ENCODE data around the gene NUTM2G.
"Not testable (repeated sequence)": the region's sequence is repeated elsewhere in the genome, so short reads cannot be mapped to it uniquely, and the experiment has no call there.

Gene NUTM2G

DNA sequence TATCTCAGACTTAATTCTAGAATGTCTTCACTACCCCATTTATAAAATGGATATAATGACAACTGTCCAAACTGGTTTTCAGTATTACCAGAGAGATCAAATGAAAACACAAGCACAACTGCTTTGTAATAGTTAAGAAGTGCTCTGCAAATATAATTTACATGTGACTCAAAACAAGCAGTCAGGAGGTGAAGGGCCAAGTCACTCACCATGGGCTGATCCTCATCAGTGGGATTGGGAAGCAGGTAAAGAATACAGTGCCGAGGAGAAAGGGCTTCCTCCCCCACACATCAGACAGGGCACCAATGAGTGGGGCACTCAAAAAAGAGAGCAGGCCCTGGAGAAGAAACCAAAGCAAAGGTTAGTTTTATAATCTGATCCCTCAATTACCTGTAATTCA is 20.7 kb downstream of the NUTM2G start:
- DNase-seq (ENCODE audit: low read depth, low spot score), result not testable (repeated sequence)

DNA sequence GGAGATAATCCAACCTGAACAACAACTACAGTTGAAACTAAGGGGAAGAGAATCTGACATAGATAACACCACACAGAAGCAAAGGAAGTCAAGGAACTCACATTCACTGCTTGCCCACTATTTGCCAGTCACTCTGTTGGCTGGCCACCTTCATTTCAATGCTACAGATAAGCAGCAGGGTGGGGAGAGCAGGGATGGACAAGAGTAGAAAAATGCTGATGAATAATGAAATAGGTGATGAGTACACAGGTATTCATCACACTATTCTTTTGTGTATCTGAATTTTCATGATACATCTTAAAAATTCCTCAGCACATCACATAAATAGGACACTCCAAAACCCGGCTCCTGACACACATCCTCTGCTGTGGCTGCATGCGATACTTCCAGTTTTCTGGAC is 21.9 kb downstream of the NUTM2G start:
- not testable (repeated sequence) for DNase-seq (ENCODE audit: low read depth, low spot score)

DNA sequence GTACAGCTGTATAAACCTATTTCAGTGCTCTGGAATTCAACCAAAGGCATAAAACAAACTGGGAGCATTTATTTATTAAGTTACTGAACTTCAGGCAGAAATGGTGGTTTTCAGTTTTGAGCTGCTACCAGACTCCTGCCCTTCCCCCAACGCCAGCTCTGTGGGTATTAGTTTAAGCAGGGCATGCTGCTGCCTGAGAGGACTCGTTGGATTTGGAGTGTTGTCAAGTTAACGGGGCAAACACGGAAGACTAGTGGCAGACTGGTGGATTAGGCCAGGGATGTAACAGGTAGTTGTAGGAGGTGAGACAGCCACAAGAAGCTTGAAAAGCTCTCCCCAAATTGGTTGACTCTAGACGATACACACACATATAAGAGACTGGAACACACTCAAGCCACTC is 38.9 kb downstream of the NUTM2G start:
- not testable (repeated sequence) for DNase-seq (ENCODE audit: low read depth, low spot score)

DNA sequence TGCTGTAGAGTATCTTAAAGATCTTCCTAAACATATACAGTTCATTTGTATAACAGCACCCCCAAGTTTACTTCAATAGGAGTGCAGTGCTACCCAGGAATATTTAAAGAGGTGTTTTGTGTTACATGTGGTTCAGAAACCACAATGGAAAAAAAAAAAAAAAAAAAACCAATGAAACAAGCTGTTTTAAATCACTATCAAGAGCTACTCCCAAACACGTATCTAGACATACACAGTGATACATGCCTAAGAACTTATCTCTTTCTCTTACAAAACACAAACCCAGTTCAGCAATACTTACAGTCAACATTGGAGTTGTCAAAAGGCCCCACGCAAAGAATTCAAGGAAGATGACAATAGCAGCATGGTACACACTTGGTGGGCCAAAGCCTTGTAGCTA is 43.9 kb downstream of the NUTM2G start:
- DNase-seq (ENCODE audit: low read depth, low spot score), result not testable (repeated sequence)

DNA sequence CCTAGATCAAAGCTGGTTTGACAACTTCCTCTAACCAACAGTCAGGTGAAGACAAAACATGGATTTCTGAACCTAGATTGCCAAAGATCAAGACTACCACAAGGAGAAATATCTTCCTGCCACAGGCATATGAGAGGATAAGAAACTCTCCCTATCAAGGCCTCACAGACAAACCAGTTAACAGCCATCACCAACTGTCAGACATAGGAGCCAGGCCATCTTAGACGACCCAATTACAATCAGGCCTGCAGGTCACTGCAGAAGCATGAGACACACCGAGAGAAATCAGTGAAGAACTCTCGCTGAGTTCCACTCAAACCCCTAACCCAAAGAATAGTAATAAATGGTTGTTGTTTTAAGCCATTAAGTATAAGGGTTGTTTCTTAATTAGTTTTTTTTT is 45.4 kb downstream of the NUTM2G start:
- not testable (repeated sequence) for DNase-seq (ENCODE audit: low read depth, low spot score)

DNA sequence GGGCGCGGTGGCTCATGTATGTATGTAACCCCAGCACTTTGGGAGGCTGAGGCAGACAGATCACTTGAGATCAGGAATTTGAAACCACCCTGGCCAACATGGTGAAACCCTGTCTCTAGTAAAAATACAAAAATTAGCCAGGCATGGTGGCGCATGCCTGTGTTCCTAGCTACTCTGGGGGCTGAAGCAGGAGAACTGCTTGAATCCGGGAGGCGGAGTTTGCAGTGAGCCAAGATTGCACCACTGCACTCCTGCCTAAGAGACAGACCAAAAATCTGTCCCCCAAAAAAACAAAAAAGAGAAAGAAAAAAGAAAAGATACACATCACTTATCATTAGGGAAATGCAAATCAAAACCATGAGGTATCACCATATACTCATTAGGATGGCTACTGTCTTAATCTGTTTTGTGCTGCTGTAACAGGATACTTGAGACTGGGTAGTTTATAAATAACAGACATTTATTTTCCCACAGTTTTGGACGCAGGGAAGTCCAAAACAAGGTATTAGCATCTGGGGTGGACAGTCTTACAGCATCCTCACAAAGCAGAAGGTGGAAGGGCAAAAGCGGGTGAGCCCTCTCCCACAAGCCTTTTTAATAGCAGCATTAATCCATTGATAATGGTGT is 55.0 kb downstream of the NUTM2G start:
- not testable (repeated sequence) for DNase-seq (ENCODE audit: low read depth, low spot score)

DNA sequence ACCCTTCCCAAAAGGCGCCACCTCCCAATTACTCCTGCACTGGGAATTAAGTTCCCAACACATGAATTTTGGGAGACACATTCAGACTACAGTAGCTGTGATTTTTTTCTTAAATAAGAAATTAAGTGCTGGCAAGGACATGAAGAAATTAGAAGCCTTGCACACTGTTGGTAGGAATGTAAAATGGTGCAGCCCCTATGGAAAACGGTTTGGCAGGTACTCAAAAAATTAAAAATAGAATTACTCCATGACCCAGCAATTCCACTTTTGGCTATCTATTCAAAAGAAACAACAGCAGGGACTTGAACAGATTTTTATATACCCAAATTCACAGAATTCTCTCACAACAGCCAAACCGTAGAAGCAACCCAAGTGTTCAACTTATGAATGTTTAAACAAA is 55.5 kb downstream of the NUTM2G start:
- DNase-seq (ENCODE audit: low read depth, low spot score), result not testable (repeated sequence)

DNA sequence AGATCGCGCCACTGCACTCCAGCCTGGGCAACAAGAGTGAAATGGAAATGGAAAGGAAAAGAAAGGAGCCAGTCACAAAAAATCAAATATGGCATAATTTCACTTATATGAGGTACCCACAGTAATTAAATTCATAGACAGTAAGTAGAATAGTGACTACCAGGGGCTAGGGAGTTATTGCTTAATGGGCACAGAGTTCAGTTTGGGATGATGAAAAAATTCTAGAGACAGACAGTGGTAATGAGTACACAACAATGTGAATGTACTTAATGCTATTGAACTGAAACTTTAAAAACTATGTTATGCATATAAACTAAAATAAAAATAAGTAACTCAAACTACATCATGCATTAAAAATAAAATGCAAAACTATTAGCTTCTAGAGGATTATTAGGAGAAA is 56.2 kb downstream of the NUTM2G start:
- not testable (repeated sequence) for DNase-seq (ENCODE audit: low read depth, low spot score)
